AG10803 (cell line): ENCODE data around the gene STRN3.

Source experiments
- DNase-seq: peaks from one replicate; pipeline ENCODE4 v3.0.0; 2010; ENCODE audit warnings: low read depth
- H3K4me3 ChIP-seq: 2 replicates; pipeline ENCODE4 v1.5.1; 2011; ENCODE audit warnings: mild to moderate bottlenecking, low read length, control low read depth
- TF ChIP-seq, protein P1 (sequence below): conservative IDR thresholded peaks from 2 replicates; pipeline ENCODE4 v1.5.1; 2011; ENCODE audit warnings: mild to moderate bottlenecking, low read length, control low read depth, inconsistent platforms

The STRN3 gene

DNA sequence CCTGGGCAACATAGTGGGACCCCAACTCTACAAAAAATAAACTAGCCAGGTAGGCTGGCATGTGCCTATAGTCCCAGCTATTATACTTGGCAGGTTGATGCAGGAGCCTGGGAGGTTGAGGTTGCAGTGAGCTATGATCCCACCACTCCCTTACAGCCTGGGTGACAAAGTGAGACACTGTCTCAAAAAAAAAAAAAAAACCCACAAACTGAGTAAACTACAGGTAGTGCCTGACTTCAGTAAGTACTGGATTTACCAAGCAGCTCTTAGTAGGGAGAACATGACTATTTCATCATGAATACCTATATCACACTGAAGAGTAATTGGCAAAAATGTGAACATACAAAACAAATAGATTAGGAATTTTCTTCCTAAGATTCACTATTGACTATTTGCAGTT lies 33.1 kb downstream of the STRN3 start:
- no peak overlapping the region for H3K4me3 ChIP-seq
- TF ChIP-seq, protein P1, sequence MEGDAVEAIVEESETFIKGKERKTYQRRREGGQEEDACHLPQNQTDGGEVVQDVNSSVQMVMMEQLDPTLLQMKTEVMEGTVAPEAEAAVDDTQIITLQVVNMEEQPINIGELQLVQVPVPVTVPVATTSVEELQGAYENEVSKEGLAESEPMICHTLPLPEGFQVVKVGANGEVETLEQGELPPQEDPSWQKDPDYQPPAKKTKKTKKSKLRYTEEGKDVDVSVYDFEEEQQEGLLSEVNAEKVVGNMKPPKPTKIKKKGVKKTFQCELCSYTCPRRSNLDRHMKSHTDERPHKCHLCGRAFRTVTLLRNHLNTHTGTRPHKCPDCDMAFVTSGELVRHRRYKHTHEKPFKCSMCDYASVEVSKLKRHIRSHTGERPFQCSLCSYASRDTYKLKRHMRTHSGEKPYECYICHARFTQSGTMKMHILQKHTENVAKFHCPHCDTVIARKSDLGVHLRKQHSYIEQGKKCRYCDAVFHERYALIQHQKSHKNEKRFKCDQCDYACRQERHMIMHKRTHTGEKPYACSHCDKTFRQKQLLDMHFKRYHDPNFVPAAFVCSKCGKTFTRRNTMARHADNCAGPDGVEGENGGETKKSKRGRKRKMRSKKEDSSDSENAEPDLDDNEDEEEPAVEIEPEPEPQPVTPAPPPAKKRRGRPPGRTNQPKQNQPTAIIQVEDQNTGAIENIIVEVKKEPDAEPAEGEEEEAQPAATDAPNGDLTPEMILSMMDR: no peak
- no peak for DNase-seq

DNA sequence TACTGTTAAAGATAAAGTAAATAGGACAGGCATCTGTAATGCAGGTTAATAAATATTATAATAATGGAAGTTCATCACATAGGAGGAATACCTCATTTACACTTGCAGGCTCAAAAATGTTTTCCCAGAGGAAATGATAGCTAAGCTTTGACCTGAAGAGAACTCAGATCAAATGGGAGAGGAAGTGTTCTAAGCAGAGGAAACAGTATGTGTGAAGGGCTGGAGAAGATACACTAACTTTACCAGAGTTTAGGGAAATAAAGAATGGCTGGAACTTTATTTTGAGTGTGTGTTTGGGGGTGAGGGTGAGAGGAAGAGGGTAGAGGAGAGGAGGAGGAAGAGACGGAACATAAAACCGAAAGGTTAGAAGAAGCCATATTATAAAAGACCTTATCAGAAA lies 34.8 kb downstream of the STRN3 start:
- no peak for DNase-seq
- TF ChIP-seq, protein P1: no peak
- no peak overlapping the region for H3K4me3 ChIP-seq

DNA sequence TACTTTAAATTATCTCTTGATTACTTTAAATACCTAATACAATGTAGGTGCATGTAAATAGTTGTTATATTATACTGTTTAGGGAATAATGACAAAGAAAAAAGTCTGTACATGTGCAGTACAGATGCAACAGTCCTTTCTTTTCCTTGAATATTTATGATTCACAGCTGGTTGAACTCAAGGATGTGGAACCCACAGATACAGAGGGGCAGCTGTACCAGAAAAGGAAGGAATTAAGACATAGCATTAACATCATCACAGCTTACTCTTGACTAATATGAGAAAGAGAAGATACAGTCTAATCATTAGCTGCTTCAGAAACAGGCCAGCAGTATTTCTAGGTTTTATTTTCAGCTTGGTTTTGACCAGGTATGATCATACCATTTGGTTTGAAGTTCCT lies 35.4 kb downstream of the STRN3 start:
- TF ChIP-seq, protein P1: no peak
- peak; percentile 69 for DNase-seq

DNA sequence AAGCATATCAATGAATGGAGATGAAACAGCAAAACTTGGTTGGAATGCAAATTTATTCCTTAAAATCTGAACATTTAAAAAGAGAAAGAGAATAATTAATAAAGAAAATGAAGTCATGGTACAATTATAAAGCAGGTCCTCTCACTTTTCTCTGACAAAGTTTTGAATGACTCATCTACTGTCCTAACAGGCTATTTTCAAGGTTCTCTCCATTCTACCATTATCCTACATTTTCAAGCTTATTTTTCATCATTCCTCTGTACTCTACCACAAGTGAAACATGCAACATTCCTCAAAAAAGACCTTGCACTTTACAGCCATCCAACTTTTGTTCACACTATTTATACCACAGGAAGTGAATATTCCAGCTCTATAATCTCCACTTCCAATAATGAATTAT lies 37.7 kb downstream of the STRN3 start:
- TF ChIP-seq, protein P1: no peak
- no peak overlapping the region for H3K4me3 ChIP-seq
- peak; percentile 35 for DNase-seq

More for the DNA sequence above, 35.4 kb downstream of the STRN3 start:
- no peak overlapping the region for H3K4me3 ChIP-seq

DNA sequence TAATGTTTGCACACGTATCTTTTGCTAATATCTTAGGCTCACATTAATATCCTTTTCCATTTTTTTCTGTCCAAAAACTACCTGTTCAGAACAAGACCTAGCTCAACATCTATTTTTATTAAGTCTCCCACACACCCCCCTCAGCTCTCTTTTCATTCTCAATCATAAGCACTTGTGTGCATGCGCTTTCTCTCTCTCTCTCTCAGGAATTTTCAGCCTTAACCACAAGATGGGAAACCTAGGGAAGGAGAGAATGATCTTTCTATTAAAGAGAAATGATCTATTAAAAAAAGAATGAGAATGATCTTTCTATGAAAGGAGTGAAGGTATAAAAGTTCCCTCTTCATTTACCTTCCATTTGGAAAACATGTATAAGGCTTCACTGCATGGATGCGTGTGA lies 40.4 kb downstream of the STRN3 start:
- no peak for DNase-seq
- TF ChIP-seq, protein P1: no peak
- H3K4me3 ChIP-seq: no peak overlapping the region

DNA sequence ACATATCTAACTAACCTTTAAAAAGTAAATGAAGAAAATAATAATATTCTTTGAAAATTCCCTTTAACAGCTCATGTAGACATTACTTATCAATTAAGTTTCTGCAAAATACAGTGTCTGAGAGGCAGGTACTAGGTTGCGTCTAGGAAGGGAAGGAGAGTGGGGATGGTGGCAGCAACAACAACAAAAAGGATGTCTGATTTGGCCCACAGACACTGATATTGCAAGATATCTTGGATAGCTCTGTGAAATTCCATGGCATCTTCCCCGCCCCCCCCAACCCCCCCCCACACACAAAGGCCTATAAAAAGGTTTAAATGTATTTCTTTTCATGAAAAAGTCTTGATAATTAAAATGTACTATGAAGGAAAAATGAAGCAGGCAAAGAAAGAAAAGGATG lies 42.3 kb downstream of the STRN3 start:
- TF ChIP-seq, protein P1: no peak
- H3K4me3 ChIP-seq: no peak overlapping the region
- no peak for DNase-seq

DNA sequence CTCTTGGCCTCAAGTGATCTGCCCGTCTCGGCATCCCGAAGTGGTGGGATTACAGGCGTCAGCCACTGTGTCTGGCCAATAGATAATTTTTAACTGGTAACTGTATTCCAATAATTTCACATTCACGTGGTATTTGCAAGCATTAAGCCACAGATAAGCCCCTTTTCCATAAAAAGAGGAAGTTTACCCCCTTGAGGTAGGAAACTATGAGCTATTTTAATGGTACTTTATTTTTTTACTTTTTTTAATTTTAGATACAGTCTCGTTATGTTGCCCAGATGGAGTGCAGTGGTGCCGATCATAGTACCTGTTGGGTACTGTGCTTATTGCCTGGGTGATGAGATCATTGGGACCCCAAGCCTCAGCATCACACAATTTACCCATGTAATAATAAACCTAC lies 43.6 kb downstream of the STRN3 start:
- no peak overlapping the region for H3K4me3 ChIP-seq
- DNase-seq: no peak
- TF ChIP-seq, protein P1: no peak
